T-cell (primary cell): Measurements from ENCODE around the gene HTRA2. TPM values are rescaled to one million over a fixed set of nuclear protein-coding genes. Genes with fewer than 3 reads are reported as not detected.

Experiments
- ATAC-seq, 4 experiments: fragments of 200-7000 bp in 3 of 4; fragments of 150-1000 bp in 1 of 4; cut with Tn5 transposase; replicated peaks in 1 of 4; 1 replicate in 3 of 4; 2 replicates in 1 of 4; pipeline ENCODE4 v1.10.0; 2021; ENCODE audit warnings: moderate library complexity in 3 of 4, mild to moderate bottlenecking in 2 of 4, moderate number of reproducible peaks in 1 of 4
- CTCF ChIA-PET, 2 donors: fragments of 300-600 bp; sonication (Branson Sonifier 250); formaldehyde crosslinking; loops; one replicate each; lab custom pipeline; 2022; ENCODE audit warnings: antibody characterized with exemption in 2 of 2; lab: Charles Lee
- POLR2A ChIA-PET, 2 donors: fragments of 300-600 bp; sonication (Branson Sonifier 250); formaldehyde crosslinking; loops; one replicate each; lab custom pipeline; 2022; ENCODE audit warnings: antibody characterized with exemption in 2 of 2; lab: Charles Lee
- DNase-seq, 35 experiments: peaks; one replicate each; pipeline versions ENCODE4 v3.0.0 to v3.0.0-alpha.2; 2013 to 2023
- H3K27ac ChIP-seq: one replicate; pipeline ENCODE4 v1.5.1; 2013; ENCODE audit warnings: low read length
- H3K27me3 ChIP-seq, 2 experiments: replicated peaks in 1 of 2; 1 replicate in 1 of 2; 2 replicates in 1 of 2; pipeline versions ENCODE4 v1.6.1 to v1.7.0; 2013; ENCODE audit warnings: low read length in 1 of 2, mixed read lengths in 1 of 2; ENCODE audit not compliant: control insufficient read depth in 2 of 2, insufficient read depth in 2 of 2; ENCODE audit errors: extremely low read depth in 1 of 2
- H3K36me3 ChIP-seq, 2 donors: 1 replicate in 1 of 2; 2 replicates in 1 of 2; pipeline versions ENCODE4 v1.6.1 to v1.7.0; 2013; ENCODE audit warnings: low read length in 1 of 2; ENCODE audit not compliant: control insufficient read depth in 2 of 2, insufficient read depth in 1 of 2; ENCODE audit errors: extremely low read depth in 1 of 2
- H3K4me1 ChIP-seq, 2 experiments: 1 replicate in 1 of 2; 2 replicates in 1 of 2; pipeline versions ENCODE4 v1.6.1 to v1.7.0; 2013; ENCODE audit warnings: low read length in 2 of 2, mixed read lengths in 1 of 2; ENCODE audit not compliant: insufficient read depth in 2 of 2, control insufficient read depth in 1 of 2; ENCODE audit errors: extremely low read depth in 1 of 2
- H3K4me3 ChIP-seq, 2 donors: 1 replicate in 1 of 2; 2 replicates in 1 of 2; pipeline versions ENCODE4 v1.5.1 to v1.7.0; 2013; ENCODE audit warnings: mild to moderate bottlenecking in 2 of 2, low read length in 1 of 2, moderate library complexity in 1 of 2; ENCODE audit not compliant: control insufficient read depth in 1 of 2; ENCODE audit errors: extremely low read depth in 1 of 2
- H3K9me3 ChIP-seq: 2 replicates; pipeline ENCODE4 v1.7.0; 2013
- H3K27ac Mint-ChIP-seq, 2 donors: one replicate each; pipeline ENCODE4 v1.8.0; 2020 to 2021; ENCODE audit warnings: mild to moderate bottlenecking in 2 of 2, mixed read lengths in 2 of 2
- H3K27me3 Mint-ChIP-seq, 2 donors: one replicate each; pipeline ENCODE4 v1.8.0; 2021 to 2022; ENCODE audit warnings: mixed read lengths in 2 of 2
- H3K36me3 Mint-ChIP-seq: one replicate; pipeline ENCODE4 v1.8.0; 2021; ENCODE audit warnings: mixed read lengths
- H3K4me1 Mint-ChIP-seq, 3 donors: one replicate each; pipeline ENCODE4 v1.8.0; 2020 to 2022; ENCODE audit warnings: mixed read lengths in 3 of 3, mild to moderate bottlenecking in 1 of 3
- H3K4me3 Mint-ChIP-seq, 3 donors: one replicate each; pipeline ENCODE4 v1.8.0; 2020 to 2022; ENCODE audit warnings: mild to moderate bottlenecking in 3 of 3, mixed read lengths in 3 of 3, moderate library complexity in 3 of 3
- H3K9me3 Mint-ChIP-seq, 3 donors: one replicate each; pipeline ENCODE4 v1.8.0; 2020 to 2022; ENCODE audit warnings: mixed read lengths in 3 of 3
- WGBS: methylation state at CpG from one replicate; pipeline ENCODE4 v1.1.5; 2013; ENCODE audit warnings: missing lambda C conversion rate; ENCODE audit not compliant: insufficient coverage; 5-methylcytosine and 5-hydroxymethylcytosine counted together
- total RNA-seq, 35 experiments: library from RNA in 6 of 35; stranded (reverse) in 6 of 35; fragments of 120-200 nt in 1 of 35; gene quantifications; one replicate each; pipeline versions ENCODE4 v1.2.1 to v1.2.4 and lab custom pipeline; 2013 to 2026

HTRA2 gene
- total RNA-seq, 5 donors from 2014 or later (not counting 1 experiment from before 2014, with no cell fraction given): 25.1 to 45.2 (median 38.3) TPM

- H3K27me3 Mint-ChIP-seq: peaks cover 9 to 12% of the 10 kb centered on the region in 2 donors
- WGBS: 88% methylated on average over 1 of the region's 1 CpG
- DNase-seq: no peak
- Histone ChIP-seq H3K4me1 (peaks cover 4 to 8% of the 10 kb centered on the region in 2 experiments), H3K9me3 (no peaks in the 10 kb centered on the region), H3K27me3 (no peaks in the 10 kb centered on the region), H3K4me3 (no peak overlapping the region), H3K36me3 (no peaks in the 10 kb centered on the region), H3K27ac (no peak overlapping the region)
- H3K4me3 Mint-ChIP-seq: no peak overlapping the region
- H3K4me1 Mint-ChIP-seq: peaks cover 13 to 14% (median 14%) of the 10 kb centered on the region in 3 donors
- no peak overlapping the region for H3K27ac Mint-ChIP-seq
- no peaks in the 10 kb centered on the region for H3K36me3 Mint-ChIP-seq
- ChIA-PET POLR2A (interaction anchor here in 1 of 2 donors (0.7 kb wide), 1 partner anchor 528 kb away, joined by 3 read pairs; no protein-coding TSS in a partner anchor), CTCF (interaction anchor here in 1 of 2 donors (0.6 kb wide), 1 partner anchor 164 kb away, joined by 3 read pairs; no protein-coding TSS in a partner anchor)
- no peak for ATAC-seq
- H3K9me3 Mint-ChIP-seq: no peaks in the 10 kb centered on the region
These were observed 40.0 kb downstream of the HTRA2 start for GRCh38 chr2:74569686-74570085.

- WGBS: 15% methylated on average over 1 of the region's 1 CpG
- Mint-ChIP-seq H3K9me3 (no peaks in the 10 kb centered on the region), H3K4me3 (no peak overlapping the region), H3K27me3 (peaks cover 9 to 10% of the 10 kb centered on the region in 2 donors), H3K27ac (no peak overlapping the region), H3K4me1 (peaks cover 13 to 16% (median 15%) of the 10 kb centered on the region in 3 donors), H3K36me3 (no peaks in the 10 kb centered on the region)
- Histone ChIP-seq H3K36me3 (no peaks in the 10 kb centered on the region), H3K27me3 (no peaks in the 10 kb centered on the region), H3K4me3 (no peak overlapping the region), H3K4me1 (peaks cover 4 to 8% of the 10 kb centered on the region in 2 experiments), H3K9me3 (no peaks in the 10 kb centered on the region), H3K27ac (no peak overlapping the region)
- CTCF ChIA-PET: interaction anchor here in 1 of 2 donors (0.6 kb wide), 1 partner anchor 13 kb away, joined by 3 read pairs; no protein-coding TSS in a partner anchor
- DNase-seq (no peak), ATAC-seq (no peak)
- POLR2A ChIA-PET: no interaction called here
These were observed 41.3 kb downstream of the HTRA2 start for GRCh38 chr2:74571058-74571457.

- no peak for DNase-seq
- 89% methylated on average over 3 of the region's 3 CpGs for WGBS
- H3K9me3 ChIP-seq: no peaks in the 10 kb centered on the region
- no peak for ATAC-seq
- H3K4me1 ChIP-seq: peaks cover 4 to 8% of the 10 kb centered on the region in 2 experiments
- no peak overlapping the region for H3K27ac Mint-ChIP-seq
- peaks cover 10 to 11% of the 10 kb centered on the region in 2 donors for H3K27me3 Mint-ChIP-seq
- POLR2A ChIA-PET: no interaction called here
- no peak overlapping the region for H3K4me3 Mint-ChIP-seq
- H3K9me3 Mint-ChIP-seq: no peaks in the 10 kb centered on the region
- peaks cover 13 to 16% (median 15%) of the 10 kb centered on the region in 3 donors for H3K4me1 Mint-ChIP-seq
- peaks cover 0 to 3% of the 10 kb centered on the region in 2 experiments for H3K27me3 ChIP-seq
- no peaks in the 10 kb centered on the region for H3K36me3 ChIP-seq
- H3K36me3 Mint-ChIP-seq: no peaks in the 10 kb centered on the region
- no peak overlapping the region for H3K4me3 ChIP-seq
- CTCF ChIA-PET: no interaction called here
- H3K27ac ChIP-seq: no peak overlapping the region
These were observed 42.6 kb downstream of the HTRA2 start for GRCh38 chr2:74572178-74572925.

GRCh38 chr2:74573747-74574562 lies 44.2 kb downstream of the HTRA2 start:
- no peaks in the 10 kb centered on the region for H3K36me3 ChIP-seq
- peak overlapping the region; percentile 48 for H3K27ac ChIP-seq
- no peaks in the 10 kb centered on the region for H3K9me3 ChIP-seq
- Mint-ChIP-seq H3K27ac (peak overlapping the region; percentile 82 to 87), H3K4me3 (peak overlapping the region; percentile 52 to 59 (median 52)), H3K27me3 (peaks cover 4 to 7% of the 10 kb centered on the region in 2 donors), H3K9me3 (no peaks in the 10 kb centered on the region), H3K36me3 (no peaks in the 10 kb centered on the region), H3K4me1 (peaks cover 13 to 16% (median 15%) of the 10 kb centered on the region in 3 donors)
- peak overlapping the region in 1 of 2 donors; percentile 19 for H3K4me3 ChIP-seq
- peaks cover 4 to 8% of the 10 kb centered on the region in 2 experiments for H3K4me1 ChIP-seq
- ChIA-PET CTCF (interaction anchor here (0.6 to 1.1 kb wide), 2 partner anchors 11 to 395 kb away, joined by 7 to 9 read pairs; no protein-coding TSS in a partner anchor), POLR2A (no interaction called here)
- peaks cover 0 to 6% of the 10 kb centered on the region in 2 experiments for H3K27me3 ChIP-seq
- WGBS: 33% methylated on average over 3 of the region's 7 CpGs
- ATAC-seq (peak; percentile 75 to 98 (median 92)), DNase-seq (peak in 2 of 35 experiments; percentile 34 to 55)

- peaks cover 0 to 6% of the 10 kb centered on the region in 2 experiments for H3K27me3 ChIP-seq
- no peaks in the 10 kb centered on the region for H3K9me3 ChIP-seq
- ChIA-PET CTCF (interaction anchor here in 1 of 2 donors (0.9 kb wide), 1 partner anchor 11 kb away, joined by 3 read pairs; no protein-coding TSS in a partner anchor), POLR2A (no interaction called here)
- no peaks in the 10 kb centered on the region for H3K36me3 ChIP-seq
- DNase-seq: no peak
- Mint-ChIP-seq H3K4me1 (peaks cover 13 to 16% (median 15%) of the 10 kb centered on the region in 3 donors), H3K27me3 (peaks cover 7 to 10% of the 10 kb centered on the region in 2 donors), H3K4me3 (no peak overlapping the region), H3K9me3 (no peaks in the 10 kb centered on the region), H3K36me3 (no peaks in the 10 kb centered on the region), H3K27ac (no peak overlapping the region)
- no peak overlapping the region for H3K27ac ChIP-seq
- peaks cover 4 to 8% of the 10 kb centered on the region in 2 experiments for H3K4me1 ChIP-seq
- H3K4me3 ChIP-seq: no peak overlapping the region
- ATAC-seq: no peak
- WGBS: 94% methylated on average over 4 of the region's 4 CpGs
These were observed 45.6 kb downstream of the HTRA2 start for GRCh38 chr2:74575320-74575719.
